Stimulated activated CD4-positive, alpha-beta T cell treated with anti-CD3 and anti-CD28 coated beads, Interleukin-12 subunit alpha, Interleukin-12 subunit beta, amount 100 ng/mL, for 24 hours (primary cell): ENCODE results near the gene GRM2.
A peak's percentile ranks its signal among the peaks of the same experiment; 100 is the strongest.

Experiments used
- DNase-seq, 2 experiments: peaks; one replicate each; pipeline ENCODE4 v3.0.0-alpha.2; 2020; ENCODE audit warnings: low read depth in 2 of 2

The GRM2 gene

DNA sequence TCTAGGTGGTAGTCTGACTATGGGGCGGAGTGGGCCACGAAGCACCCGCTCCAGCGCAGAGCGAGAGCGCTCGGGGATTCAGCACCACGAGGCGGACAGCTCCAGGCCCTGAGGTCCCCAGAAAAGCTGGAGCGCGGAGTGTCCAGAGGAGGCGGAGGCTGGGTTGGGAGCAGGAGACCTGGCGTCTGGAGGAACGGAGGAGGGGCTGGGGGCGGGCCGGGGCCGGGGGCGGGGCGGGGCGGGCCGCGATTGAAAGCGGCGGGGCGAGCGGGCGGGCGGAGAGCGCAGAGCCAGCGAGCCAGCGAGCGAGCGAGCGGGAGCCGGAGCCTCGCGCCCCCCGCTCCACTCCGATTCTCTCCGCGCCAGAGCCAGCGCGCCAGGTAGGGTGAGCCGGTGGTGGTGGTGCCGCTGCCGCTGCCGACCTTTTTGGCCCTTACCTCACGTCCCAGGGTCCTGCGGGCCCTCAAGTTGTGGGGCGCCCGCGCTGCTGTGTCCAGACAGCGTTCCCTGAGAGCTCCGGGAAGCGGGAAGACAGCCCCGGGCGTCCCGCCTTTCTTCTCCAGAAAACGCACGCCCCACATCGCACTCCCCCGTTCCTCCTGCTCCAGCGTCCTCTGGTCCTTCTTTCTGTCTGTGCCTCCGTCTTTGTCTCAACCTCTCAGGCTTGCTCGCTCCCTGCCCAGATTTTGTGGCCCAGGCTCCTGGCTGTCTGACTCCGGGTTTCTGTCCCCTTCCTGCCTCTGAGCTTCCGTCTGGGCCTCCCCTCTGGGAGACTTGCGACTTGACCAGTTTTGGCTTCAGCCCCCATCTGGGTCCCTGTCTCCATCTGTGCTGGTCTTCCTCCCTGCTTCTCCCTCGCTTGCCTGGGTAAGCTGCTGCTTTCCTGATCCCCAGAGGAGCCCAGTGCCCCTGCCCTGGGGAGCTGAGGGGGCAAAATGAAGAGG, at the start of gene GRM2:
TSS of gene GRM2 (plus strand) at position 281 of the 944 bp plus-strand sequence. CDS start 1,916 bp downstream, outside the sequence.
- no peak for DNase-seq

GRCh38 chr3:51657234-51657633, 49.6 kb upstream of the GRM2 start:
- DNase-seq = no peak

DNA sequence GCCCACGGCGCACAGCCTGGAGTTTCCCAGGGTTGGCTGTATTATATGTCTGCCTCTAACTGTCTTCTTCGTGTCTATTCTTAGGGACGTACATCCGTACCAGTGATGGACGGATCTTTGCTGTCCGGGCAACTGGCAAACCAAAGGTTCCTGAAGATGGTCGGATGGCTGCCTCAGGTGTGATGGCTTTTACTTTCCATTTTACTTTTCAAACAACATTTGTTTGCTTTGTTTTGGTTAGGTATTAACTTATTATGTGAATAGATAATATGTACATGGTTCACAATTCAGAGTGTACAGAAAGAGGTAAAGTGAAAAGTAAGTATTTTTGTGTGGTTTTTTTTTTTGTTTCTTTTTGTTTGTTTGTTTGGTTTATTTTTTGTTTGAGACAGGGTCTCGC, 46.9 kb upstream of the GRM2 start:
- DNase-seq = no peak

DNA sequence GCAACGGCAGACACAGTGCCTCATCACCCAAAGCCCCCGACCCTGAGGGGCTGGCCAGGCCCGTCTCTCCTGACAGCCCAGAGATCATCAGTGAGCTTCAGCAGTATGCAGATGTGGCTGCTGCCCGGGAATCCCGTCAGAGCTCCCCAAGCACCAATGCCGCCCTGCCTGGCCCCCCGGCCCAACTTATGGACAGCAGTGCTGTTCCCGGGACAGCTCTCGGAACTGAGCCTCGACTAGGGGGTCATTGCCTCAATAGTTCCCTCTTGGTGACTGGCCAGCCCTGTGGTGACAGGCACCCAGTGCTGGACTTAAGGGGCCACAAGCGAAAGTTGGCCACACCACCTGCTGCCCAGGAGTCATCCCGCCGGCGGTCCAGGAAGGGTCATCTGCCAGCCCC, 44.4 kb upstream of the GRM2 start:
- no peak for DNase-seq

DNA sequence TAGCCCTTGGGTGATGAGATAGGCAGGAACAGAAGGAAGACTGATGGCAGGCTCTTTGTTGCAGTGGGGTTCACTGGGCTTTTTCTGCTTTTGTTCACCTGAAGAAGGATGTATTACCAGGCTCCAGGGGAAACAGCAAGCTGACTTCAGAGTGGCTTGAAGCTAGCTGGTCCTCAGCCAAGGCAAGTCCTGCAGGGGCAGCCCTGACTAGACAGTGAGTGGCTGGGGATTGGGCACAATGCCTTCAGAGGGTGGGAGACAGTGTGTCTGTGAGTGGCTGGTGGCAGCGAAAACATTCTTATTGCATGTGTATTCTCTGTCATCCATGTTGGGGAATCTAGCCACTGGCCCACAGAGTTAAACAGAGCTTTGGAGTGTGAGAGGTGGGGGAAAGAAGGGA, 38.1 kb upstream of the GRM2 start:
- no peak for DNase-seq

DNA sequence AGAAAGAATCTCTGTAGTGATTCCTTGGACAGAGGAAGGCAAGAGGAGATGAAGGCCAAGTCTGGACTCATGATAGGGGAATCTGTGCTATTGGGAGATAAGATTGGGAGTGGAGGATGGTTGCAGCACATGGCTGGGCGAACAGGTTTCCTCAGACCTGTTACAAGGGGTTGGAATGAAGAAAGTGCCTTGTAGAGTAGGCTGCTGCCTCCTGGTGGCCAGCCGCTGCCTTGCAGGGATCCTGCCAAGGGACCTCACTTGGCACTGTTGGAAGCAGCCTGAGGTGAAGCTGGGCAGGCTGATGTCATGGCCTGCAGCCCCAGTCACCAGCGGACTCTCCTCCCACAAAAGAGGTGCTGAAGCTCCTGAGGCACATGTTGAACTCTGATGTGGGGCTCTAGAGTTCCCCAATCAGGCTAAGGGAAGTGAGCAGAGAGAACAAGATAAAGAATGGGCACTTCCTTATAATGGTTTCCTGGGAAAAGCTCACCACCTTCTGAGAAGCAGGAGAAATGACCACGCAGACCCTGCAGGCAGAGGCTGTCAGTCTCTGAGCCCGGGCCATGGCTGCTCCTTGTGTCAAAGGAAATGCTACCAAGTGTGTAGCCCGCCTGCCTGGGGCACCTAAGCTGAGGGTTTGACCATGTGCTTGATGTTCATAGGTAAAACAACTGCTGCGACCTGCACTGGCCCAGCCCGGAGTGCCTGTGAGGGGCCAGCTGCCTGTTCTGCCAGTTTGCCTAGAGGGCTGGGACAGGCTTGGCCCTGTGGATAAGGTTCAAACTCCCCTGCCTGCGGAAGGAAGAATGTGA, 37.4 kb upstream of the GRM2 start:
- peak; percentile 61 to 89 for DNase-seq

GRCh38 chr3:51670053-51670822, 36.6 kb upstream of the GRM2 start:
- no peak for DNase-seq

DNA sequence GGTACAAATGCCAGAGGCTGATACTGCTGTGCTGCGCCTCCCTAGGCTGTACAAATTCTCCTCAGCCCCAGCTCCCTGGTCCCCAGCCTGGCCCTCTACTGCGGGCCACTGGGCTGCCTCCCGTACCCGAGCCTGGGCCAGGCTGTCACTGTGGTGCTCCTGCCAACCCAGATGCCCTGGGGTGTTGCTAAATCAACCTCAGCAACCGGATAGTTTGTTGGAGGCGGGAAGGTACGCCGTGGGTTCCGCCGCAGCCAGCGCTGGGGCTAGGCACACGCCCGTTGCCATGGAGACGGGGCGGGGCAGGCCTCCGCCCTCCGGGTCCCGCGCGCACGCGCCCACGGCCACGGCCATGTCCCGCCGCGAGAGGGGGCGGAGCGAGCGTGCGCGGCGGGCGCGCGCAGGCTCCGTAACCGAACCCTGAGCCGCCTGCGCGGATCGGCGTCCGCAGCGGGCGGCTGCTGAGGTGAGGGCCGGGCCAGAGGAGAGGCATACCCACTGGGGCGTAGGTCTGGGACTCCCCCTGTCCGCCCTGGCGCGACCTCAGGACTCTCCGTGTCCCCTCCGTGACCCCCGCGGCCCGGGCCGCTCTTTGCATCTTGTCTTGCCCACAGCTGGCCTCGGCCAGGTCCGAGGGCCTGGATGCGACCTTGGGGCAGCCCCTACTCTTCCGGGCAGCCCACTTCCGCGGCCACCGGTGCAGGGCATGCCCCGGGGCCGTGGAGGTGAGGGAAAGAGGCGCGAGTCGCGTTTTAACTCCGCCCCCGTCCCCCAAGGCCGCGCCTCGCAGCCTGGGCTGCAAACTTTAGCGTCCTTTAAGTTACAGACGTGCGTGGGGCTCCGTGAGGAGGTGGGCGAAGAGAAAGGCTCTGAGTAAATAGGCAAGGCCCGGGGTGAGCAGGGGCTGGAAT, 35.8 kb upstream of the GRM2 start, which contains the start of gene TEX264:
TSS of gene TEX264 (plus strand) at position 430 of the 911 bp plus-strand sequence. CDS start 3,053 bp downstream, outside the sequence.
- DNase-seq = peak; percentile 80 to 87

DNA sequence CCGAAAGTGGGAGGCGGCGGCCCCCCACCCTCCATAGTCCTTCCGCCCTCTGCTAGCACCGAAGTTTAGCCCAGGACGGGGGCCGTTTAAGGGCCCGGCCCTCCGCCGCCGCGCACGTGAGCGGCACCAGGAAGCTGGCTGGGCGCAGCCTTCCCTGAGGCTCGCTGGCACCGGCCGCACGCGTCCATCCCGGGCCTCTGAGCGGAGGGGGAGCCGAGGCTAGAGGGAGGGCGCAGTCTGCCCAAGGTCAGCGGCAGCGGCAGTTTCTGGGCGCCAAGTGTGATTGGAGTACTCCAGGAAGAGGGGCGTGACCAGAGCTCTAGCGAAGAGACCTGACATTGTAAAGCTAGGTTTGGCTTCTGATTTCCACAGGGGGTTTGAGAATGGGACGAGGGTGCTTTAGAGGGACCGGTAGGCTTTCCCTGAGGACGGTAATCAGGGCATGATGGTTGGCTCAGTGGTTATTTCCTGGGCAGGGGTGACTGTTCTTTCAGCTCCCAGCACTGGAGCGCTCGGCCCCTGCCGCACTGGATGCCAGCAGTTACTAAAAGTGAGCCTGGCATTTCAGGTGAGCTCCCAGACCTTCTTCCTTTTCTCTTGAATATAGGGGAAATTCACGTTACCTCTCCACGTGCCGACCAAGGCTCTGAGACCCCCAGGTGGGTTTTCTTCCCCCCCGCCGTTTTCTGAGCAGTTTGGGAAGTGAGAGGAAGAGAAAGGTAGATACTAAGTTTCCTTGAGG, 35.0 kb upstream of the GRM2 start:
- DNase-seq = peak; percentile 29 to 52

- DNase-seq = no peak
Observed at GRCh38 chr3:51673181-51673801, 33.6 kb upstream of the GRM2 start.

- no peak for DNase-seq
Observed at GRCh38 chr3:51673802-51674654, 32.8 kb upstream of the GRM2 start.

DNA sequence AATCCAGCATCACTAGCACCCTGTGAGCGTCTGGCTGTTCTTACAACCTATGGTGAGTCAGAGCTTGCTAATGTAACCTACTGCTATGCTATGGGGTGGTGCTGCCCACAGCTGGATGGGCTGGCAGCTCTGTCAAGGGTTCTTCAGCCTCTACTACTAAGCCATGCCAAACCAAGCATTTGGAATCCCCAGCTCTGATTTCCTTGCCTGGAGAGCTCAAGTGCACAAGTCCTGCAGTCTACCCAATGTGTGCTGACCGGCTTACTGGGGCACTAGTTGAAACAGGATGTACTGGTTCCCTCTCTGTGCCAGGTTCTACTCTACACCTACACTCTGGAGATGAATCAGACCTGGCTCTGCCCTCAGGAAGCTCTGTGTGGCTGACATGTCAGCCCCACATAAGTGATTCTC, 31.7 kb upstream of the GRM2 start:
- DNase-seq = no peak

DNA sequence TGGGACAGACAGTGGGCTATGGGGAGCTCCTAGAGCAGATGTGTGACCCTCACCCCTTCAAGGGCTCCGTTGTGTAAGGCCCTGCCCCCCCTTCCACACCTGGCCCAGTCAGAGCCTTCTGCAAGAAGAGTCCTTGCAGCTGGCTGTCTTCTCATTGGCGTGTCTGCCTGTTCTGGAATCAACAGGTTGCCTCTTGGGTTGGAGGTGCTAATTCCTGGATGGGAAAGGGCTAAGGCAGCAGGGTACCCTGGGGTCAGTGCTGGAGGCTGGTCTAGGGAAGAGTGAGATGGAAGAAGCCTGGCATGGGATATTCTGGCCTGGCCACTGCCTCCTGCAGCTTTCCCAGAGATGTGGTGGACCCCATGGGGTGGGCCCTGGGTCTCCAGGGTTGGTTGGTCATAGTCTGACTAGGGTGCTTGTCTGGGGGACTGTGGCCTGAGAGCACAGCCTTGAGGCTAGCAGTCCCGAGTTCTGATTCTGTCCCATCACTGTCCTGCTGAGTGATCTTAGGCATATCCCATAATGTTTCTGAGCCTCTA, 30.7 kb upstream of the GRM2 start:
- no peak for DNase-seq

DNA sequence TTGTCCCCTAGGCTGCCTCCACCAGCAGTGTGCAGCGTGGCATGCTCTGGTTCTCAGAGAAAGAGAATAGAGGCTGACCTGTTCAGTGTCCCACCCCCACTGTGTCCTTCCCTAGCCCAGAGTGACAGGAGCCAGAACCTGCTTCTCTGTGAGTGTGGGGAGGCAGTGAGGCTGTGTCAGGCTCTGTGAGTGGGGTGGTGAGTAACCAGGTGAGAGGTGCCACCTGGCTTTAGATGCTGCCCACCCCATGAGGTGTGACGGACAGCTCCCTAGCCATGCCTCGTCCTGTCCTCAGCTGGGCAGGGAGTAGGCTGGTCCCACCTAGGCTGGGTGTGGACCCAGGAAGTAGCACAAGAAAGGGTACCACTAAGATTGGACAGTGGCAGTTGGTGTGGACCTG, 29.5 kb upstream of the GRM2 start:
- no peak for DNase-seq

- DNase-seq = no peak
Observed at GRCh38 chr3:51678186-51678585, 28.7 kb upstream of the GRM2 start.

- DNase-seq = no peak
Observed at GRCh38 chr3:51678641-51679040, 28.2 kb upstream of the GRM2 start.

- no peak for DNase-seq
Observed at GRCh38 chr3:51679318-51679717, 27.6 kb upstream of the GRM2 start.

- DNase-seq = no peak
Observed at GRCh38 chr3:51679777-51680176, 27.1 kb upstream of the GRM2 start.
